K562 (cell line): ENCODE data around the gene TICRR. TPM values are rescaled to one million over a fixed set of nuclear protein-coding genes. Genes with fewer than 3 reads are reported as not detected.
A peak's percentile ranks its signal among the peaks of the same experiment; 100 is the strongest.

Experiments used
- ATAC-seq: fragments of 200-7000 bp; cut with Tn5 transposase; 3 replicates; pipeline ENCODE4 v1.9.1; 2020; ENCODE audit warnings: moderate library complexity
- BruUV-seq: library from RNA; stranded (reverse); fragments of 400-500 nt; replicated peaks from 2 replicates; lab custom pipeline; 2021; lab: Mats Ljungman, UMichigan
- CTCF ChIA-PET: fragments of 300-600 bp; formaldehyde crosslinking; extraction: SDS; loops from one replicate; lab custom pipeline; 2021; ENCODE audit warnings: low intra/inter-chr PET ratio; lab: Yijun Ruan, JAX
- POLR2A ChIA-PET: fragments of 300-600, 350-650 bp; sonication (Branson Sonifier 250); formaldehyde crosslinking; extraction: SDS; loops from one replicate; lab custom pipeline; 2021; ENCODE audit warnings: antibody characterized with exemption, inconsistent platforms; lab: Yijun Ruan, JAX
- DNase-seq, 4 experiments: peaks; one replicate each; pipeline versions ENCODE4 v3.0.0 to v3.0.0-alpha.2; 2011 to 2018; ENCODE audit warnings: low spot score in 3 of 4, mixed read lengths in 3 of 4; ENCODE audit errors: extremely low read depth in 1 of 4
- FAIRE-seq: peaks from 2 replicates; lab custom pipeline; 2011; peaks lifted over from hg19 to GRCh38; lab: Jason Lieb, UNC
- H2AFZ ChIP-seq: 2 replicates; pipeline ENCODE4 v1.6.0; 2011; ENCODE audit warnings: low read depth, low read length, control low read depth, inconsistent platforms
- H3K27ac ChIP-seq: fragments of 200-600 bp; 3 replicates; pipeline ENCODE4 v1.8.0; 2011; ENCODE audit warnings: low read depth, mild to moderate bottlenecking, control low read depth, inconsistent platforms, low read length, moderate library complexity, mixed read lengths; ENCODE audit errors: extremely low read depth
- H3K27me3 ChIP-seq, 2 experiments: fragments of 300-600 bp in 1 of 2; 2 replicates in 1 of 2; 3 replicates in 1 of 2; pipeline versions ENCODE4 v1.6.0 to v1.8.0; 2011; ENCODE audit warnings: inconsistent platforms in 2 of 2, low read length in 2 of 2, mild to moderate bottlenecking in 1 of 2, mixed read lengths in 1 of 2, moderate library complexity in 1 of 2; ENCODE audit not compliant: control insufficient read depth in 2 of 2, insufficient read depth in 2 of 2
- H3K36me3 ChIP-seq: fragments of 300-600 bp; 3 replicates; pipeline ENCODE4 v1.8.0; 2011; ENCODE audit warnings: mild to moderate bottlenecking, low read length, inconsistent platforms; ENCODE audit not compliant: control insufficient read depth, insufficient read depth
- H3K4me1 ChIP-seq, 2 experiments: fragments of 200-600 bp in 1 of 2; replicated peaks in 1 of 2; 2 replicates in 1 of 2; 3 replicates in 1 of 2; pipeline versions ENCODE4 v1.5.1 to v1.8.0; 2011; ENCODE audit warnings: inconsistent platforms in 2 of 2, low read length in 2 of 2, mild to moderate bottlenecking in 1 of 2, mixed read lengths in 1 of 2, moderate library complexity in 1 of 2; ENCODE audit not compliant: control insufficient read depth in 2 of 2, insufficient read depth in 2 of 2
- H3K4me2 ChIP-seq: 2 replicates; pipeline ENCODE4 v1.6.1; 2011; ENCODE audit warnings: low read length, control low read depth, inconsistent platforms, mixed read lengths; ENCODE audit not compliant: insufficient read depth
- H3K4me3 ChIP-seq: fragments of 200-600 bp; sonication (generic), shearing (Covaris generic); 2 replicates; pipeline ENCODE4 v1.5.1; 2016; ENCODE audit warnings: control low read depth, inconsistent platforms
- H3K79me2 ChIP-seq: fragments of 200-600 bp; 3 replicates; pipeline ENCODE4 v1.8.0; 2011; ENCODE audit warnings: low read length, inconsistent platforms; ENCODE audit not compliant: control insufficient read depth, insufficient read depth
- H3K9ac ChIP-seq, 2 experiments: 2 replicates each; pipeline versions ENCODE4 v1.6.0 to v1.6.1; 2011; ENCODE audit warnings: low read depth in 2 of 2, low read length in 2 of 2, control low read depth in 1 of 2, inconsistent platforms in 1 of 2, mild to moderate bottlenecking in 1 of 2, mixed read lengths in 1 of 2; ENCODE audit not compliant: insufficient read depth in 1 of 2
- H3K9me1 ChIP-seq: one replicate; pipeline ENCODE4 v1.6.0; 2011; ENCODE audit warnings: inconsistent platforms, mild to moderate bottlenecking, low read length, moderate library complexity; ENCODE audit not compliant: control insufficient read depth, insufficient read depth
- H3K9me3 ChIP-seq: replicated peaks from 2 replicates; pipeline ENCODE4 v1.5.1; 2011; ENCODE audit warnings: low read depth, low read length, inconsistent platforms; ENCODE audit not compliant: control insufficient read depth, insufficient read depth
- H4K20me1 ChIP-seq: replicated peaks from 2 replicates; pipeline ENCODE4 v1.6.1; 2011; ENCODE audit warnings: low read length, inconsistent platforms, mixed read lengths; ENCODE audit not compliant: control insufficient read depth, insufficient read depth
- ATF3 ChIP-seq, 2 experiments: fragments of 450-650 bp in 1 of 2; sonication (generic) in 1 of 2; formaldehyde crosslinking in 1 of 2; IDR thresholded peaks in 1 of 2; conservative IDR thresholded peaks in 1 of 2; 2 replicates each; pipeline versions ENCODE4 v1.6.1 to v1.8.1; 2016 to 2023; ENCODE audit warnings: mild to moderate bottlenecking in 2 of 2, moderate library complexity in 2 of 2, inconsistent platforms in 1 of 2, missing genetic modification reagents in 1 of 2
- BDP1 ChIP-seq: IDR thresholded peaks from 3 replicates; pipeline ENCODE4 v1.6.1; 2011; ENCODE audit not compliant: insufficient read length, insufficient read depth
- CAMTA2 ChIP-seq: fragments of 250-450 bp; sonication (Bioruptor Pico); conservative IDR thresholded peaks from 2 replicates; pipeline ENCODE4 v1.5.1; 2022
- CHD1 ChIP-seq: fragments of 200-600 bp; sonication (generic); IDR thresholded peaks from one replicate; pipeline ENCODE4 v1.6.1; 2012; ENCODE audit warnings: mild to moderate bottlenecking, moderate library complexity, low read length, inconsistent platforms
- CREB1 ChIP-seq, 2 experiments: sonication (generic) in 1 of 2; formaldehyde crosslinking in 1 of 2; IDR thresholded peaks; 2 replicates each; pipeline versions ENCODE4 v1.6.1 to v1.8.0; 2012 to 2022; ENCODE audit warnings: inconsistent platforms in 1 of 2, mild to moderate bottlenecking in 1 of 2, missing genetic modification reagents in 1 of 2, moderate library complexity in 1 of 2
- E2F6 ChIP-seq, 2 experiments: IDR thresholded peaks; 2 replicates each; pipeline ENCODE4 v1.6.1; 2011; ENCODE audit warnings: borderline replicate concordance in 1 of 2, control low read depth in 1 of 2, low read depth in 1 of 2, low read length in 1 of 2, mild to moderate bottlenecking in 1 of 2, mixed read lengths in 1 of 2, moderate library complexity in 1 of 2; ENCODE audit not compliant: insufficient read depth in 1 of 2, insufficient read length in 1 of 2, poor library complexity in 1 of 2, severe bottlenecking in 1 of 2; ENCODE audit errors: extremely low read depth in 1 of 2
- NEUROD1 ChIP-seq: fragments of 150-350 bp; IDR thresholded peaks from 2 replicates; pipeline ENCODE4 v1.6.1; 2014; ENCODE audit warnings: borderline replicate concordance, low read length, low read depth; ENCODE audit not compliant: partially characterized antibody
- ZNF766 ChIP-seq: fragments of 200-800 bp; sonication (Bioruptor generic); conservative IDR thresholded peaks from 2 replicates; pipeline ENCODE4 v1.6.1; 2016; ENCODE audit warnings: missing genetic modification characterization, missing compliant biosample characterization
- WGBS: fragments of 100-300 bp; shearing (Covaris generic); methylation state at CpG from one replicate; pipeline ENCODE4 v1.1.6; 2016; ENCODE audit warnings: low coverage, mixed read lengths; ENCODE audit not compliant: insufficient coverage; ENCODE audit errors: missing lambda C conversion rate; 5-methylcytosine and 5-hydroxymethylcytosine counted together
- in situ Hi-C: fragments of 300-500 bp; cut with MboI; formaldehyde crosslinking; loops from 4 replicates; pipeline ENCODE4 v1.15.0; 2018; ENCODE audit warnings: inconsistent platforms, mixed read lengths
- intact Hi-C: fragments of 100-400 bp; cut with micrococcal nuclease; formaldehyde crosslinking; loops from 2 replicates; pipeline ENCODE4 v1.14.2; 2022
- polyA plus RNA-seq, 8 experiments: library from polyadenylated mRNA; depleted of rRNA in 4 of 8; stranded (reverse) in 5 of 8; unstranded in 3 of 8; fragments of >200 nt; fragmentation: Nextera tagmentation in 2 of 8; fragmentation: Illumina TruSeq in 1 of 8; extraction: Ambion mirVana in 2 of 8; extraction: Trizol in 1 of 8; gene quantifications; 2 replicates each; pipeline versions ENCODE4 v1.2.1 to v1.2.3, GENCODE V29; 2011 to 2014; ENCODE audit warnings: inconsistent platforms in 1 of 8, missing spikeins in 1 of 8
- total RNA-seq, 7 experiments: library from RNA; depleted of rRNA in 6 of 7; stranded (reverse); fragments of >200 nt in 6 of 7; fragmentation: Illumina TruSeq in 2 of 7; extraction: Trizol in 2 of 7; gene quantifications; 2 replicates each; pipeline versions ENCODE4 v1.2.1 to v1.2.3, GENCODE V29; 2011 to 2021; ENCODE audit warnings: low replicate concordance in 1 of 7
- TF ChIP-seq, protein P1 (sequence below): fragments of 250-450 bp; sonication (Bioruptor Pico); IDR thresholded peaks from 2 replicates; pipeline ENCODE4 v1.5.0; 2022; ENCODE audit warnings: mild to moderate bottlenecking

The TICRR gene
- total and polyA plus RNA-seq, 9 of the 15 experiments (the other 6 are each of a cell fraction or from before 2014, with no cell fraction given), result 0.84 to 22.9 (median 13.7) TPM

DNA sequence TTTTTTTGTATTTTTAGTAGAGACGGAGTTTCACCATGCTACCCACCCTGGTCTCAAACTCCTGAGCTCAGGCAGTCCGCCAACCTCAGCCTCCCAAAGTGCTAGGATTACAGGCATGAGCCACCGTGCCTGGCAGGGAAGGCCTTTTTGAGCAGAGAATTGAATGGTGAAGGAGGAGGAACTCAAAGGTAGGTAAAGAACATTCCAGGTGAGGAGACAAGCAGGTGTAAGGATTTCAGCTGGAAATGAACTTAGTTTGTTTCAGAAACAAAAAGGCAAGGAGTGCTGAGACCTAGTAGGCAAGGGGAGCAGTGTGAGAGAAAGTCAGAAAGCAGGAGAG, 2.5 kb downstream of the TICRR start:
- CTCF ChIA-PET, result no interaction called here
- H3K79me2 ChIP-seq, result peaks cover 73% of the 10 kb centered on the region
- H3K4me1 ChIP-seq, result peaks cover 7 to 12% of the 10 kb centered on the region in 2 experiments; a peak in 4 of 5 replicates
- H4K20me1 ChIP-seq, result peaks cover 22% of the 10 kb centered on the region
- intact Hi-C loops (no loop called here), in situ Hi-C loops (no loop called here)
- DNase-seq (no peak), ATAC-seq (no peak), FAIRE-seq (no peak)
- no peaks in the 10 kb centered on the region for H3K9me3 ChIP-seq
- H3K27ac ChIP-seq, result peak overlapping the region; percentile 57; the same call in 1 of the 3 replicates
- peak overlapping the region; percentile 34; the same call in 1 of the 2 replicates for H2AFZ ChIP-seq
- 15% methylated on average over 3 of the region's 3 CpGs for WGBS
- H3K9me1 ChIP-seq, result no peaks in the 10 kb centered on the region
- H3K4me2 ChIP-seq, result peak overlapping the region; percentile 93
- TF ChIP-seq E2F6 (IDR thresholded peaks at IDR 0.05; ENCODE audit: borderline replicate concordance in 1 of 2, extremely low read depth in 1 of 2, insufficient read depth in 1 of 2, insufficient read length in 1 of 2, low read depth in 1 of 2, low read length in 1 of 2, poor library complexity in 1 of 2, severe bottlenecking in 1 of 2), result no peak
- TF ChIP-seq CHD1, result peak; percentile 18
- POLR2A ChIA-PET, result interaction anchor here (0.6 kb wide), 1 partner anchor 537 kb away, joined by 3 read pairs; no protein-coding TSS in a partner anchor
- no peaks in the 10 kb centered on the region for H3K27me3 ChIP-seq
- peak overlapping the region; percentile 66 to 91 for H3K9ac ChIP-seq
- peaks cover 57% of the 10 kb centered on the region for H3K36me3 ChIP-seq
- no TSS peak for BruUV-seq
- H3K4me3 ChIP-seq, result peak overlapping the region; percentile 42

- ATAC-seq, result no peak
- Histone ChIP-seq H3K4me2 (peak overlapping the region; percentile 93), H3K9ac (peak overlapping the region; percentile 66 to 91; a peak in 3 of 4 replicates), H2AFZ (peak overlapping the region; percentile 34; the same call in 1 of the 2 replicates), H3K27ac (peak overlapping the region; percentile 57; the same call in 1 of the 3 replicates), H3K36me3 (peaks cover 61% of the 10 kb centered on the region), H3K79me2 (peaks cover 77% of the 10 kb centered on the region), H4K20me1 (peaks cover 22% of the 10 kb centered on the region), H3K9me1 (no peaks in the 10 kb centered on the region), H3K4me3 (peak overlapping the region; percentile 42), H3K9me3 (no peaks in the 10 kb centered on the region), H3K4me1 (peaks cover 7 to 12% of the 10 kb centered on the region in 2 experiments; a peak in 4 of 5 replicates), H3K27me3 (no peaks in the 10 kb centered on the region)
- 77% methylated on average over 2 of the region's 2 CpGs for WGBS
- CTCF ChIA-PET, result no interaction called here
- POLR2A ChIA-PET, result interaction anchor here (1.6 kb wide), 1 partner anchor 11 kb away, joined by 3 read pairs; no protein-coding TSS in a partner anchor
- intact Hi-C loops (no loop called here), in situ Hi-C loops (no loop called here)
- TF ChIP-seq BDP1 (no peak), NEUROD1 (no peak), CAMTA2 (no peak), ATF3 (IDR thresholded peaks at IDR 0.05) (no peak), ATF3 (CRISPR knock-in tag; conservative IDR thresholded peaks at IDR 0.05) (no peak), ZNF766 (CRISPR knock-in tag) (no peak), CREB1 (IDR thresholded peaks at IDR 0.05) (no peak), CREB1 (CRISPR knock-in tag; IDR thresholded peaks at IDR 0.05) (no peak)
- TF ChIP-seq, protein P1, sequence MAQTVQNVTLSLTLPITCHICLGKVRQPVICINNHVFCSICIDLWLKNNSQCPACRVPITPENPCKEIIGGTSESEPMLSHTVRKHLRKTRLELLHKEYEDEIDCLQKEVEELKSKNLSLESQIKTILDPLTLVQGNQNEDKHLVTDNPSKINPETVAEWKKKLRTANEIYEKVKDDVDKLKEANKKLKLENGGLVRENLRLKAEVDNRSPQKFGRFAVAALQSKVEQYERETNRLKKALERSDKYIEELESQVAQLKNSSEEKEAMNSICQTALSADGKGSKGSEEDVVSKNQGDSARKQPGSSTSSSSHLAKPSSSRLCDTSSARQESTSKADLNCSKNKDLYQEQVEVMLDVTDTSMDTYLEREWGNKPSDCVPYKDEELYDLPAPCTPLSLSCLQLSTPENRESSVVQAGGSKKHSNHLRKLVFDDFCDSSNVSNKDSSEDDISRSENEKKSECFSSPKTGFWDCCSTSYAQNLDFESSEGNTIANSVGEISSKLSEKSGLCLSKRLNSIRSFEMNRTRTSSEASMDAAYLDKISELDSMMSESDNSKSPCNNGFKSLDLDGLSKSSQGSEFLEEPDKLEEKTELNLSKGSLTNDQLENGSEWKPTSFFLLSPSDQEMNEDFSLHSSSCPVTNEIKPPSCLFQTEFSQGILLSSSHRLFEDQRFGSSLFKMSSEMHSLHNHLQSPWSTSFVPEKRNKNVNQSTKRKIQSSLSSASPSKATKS, result no peak
- no TSS peak for BruUV-seq
- no peak for DNase-seq
- no peak for FAIRE-seq
Observed at GRCh38 chr15:89578146-89578545, 2.9 kb downstream of the TICRR start.
